K562 (cell line): ENCODE results near the gene SZT2. TPM values are rescaled to one million over a fixed set of nuclear protein-coding genes. Genes with fewer than 3 reads are reported as not detected.

ENCODE experiments used
- C11orf30 ChIP-seq: fragments of 450-650 bp; IDR thresholded peaks from 2 replicates; pipeline ENCODE4 v1.6.1; 2016; ENCODE audit warnings: low read depth, mild to moderate bottlenecking
- CBX8 ChIP-seq: fragments of 200-600 bp; sonication (generic); IDR thresholded peaks from 2 replicates; pipeline ENCODE4 v1.6.1; 2012; ENCODE audit warnings: borderline replicate concordance, mixed run types, low read depth, mild to moderate bottlenecking, moderate library complexity, mixed read lengths, low read length, control low read depth, inconsistent platforms; ENCODE audit not compliant: poor library complexity, severe bottlenecking; ENCODE audit errors: extremely low read depth
- DDX20 ChIP-seq: fragments of 450-650 bp; IDR thresholded peaks from 2 replicates; pipeline ENCODE4 v1.6.1; 2016; ENCODE audit warnings: missing genetic modification characterization, low read depth, mild to moderate bottlenecking, missing compliant biosample characterization, moderate library complexity
- ETV1 ChIP-seq: fragments of 450-650 bp; conservative IDR thresholded peaks from 2 replicates; pipeline ENCODE4 v1.6.1; 2016; ENCODE audit warnings: missing genetic modification characterization, control low read depth, low read depth, missing compliant biosample characterization
- ETV5 ChIP-seq: sonication (generic); formaldehyde crosslinking; IDR thresholded peaks from 2 replicates; pipeline ENCODE4 v1.4.0; 2020; ENCODE audit warnings: low read depth, mild to moderate bottlenecking, missing genetic modification reagents
- HDAC2 ChIP-seq: fragments of 450-650 bp; IDR thresholded peaks from 2 replicates; pipeline ENCODE4 v1.6.1; 2016; ENCODE audit warnings: mild to moderate bottlenecking
- KAT7 ChIP-seq: sonication (generic); formaldehyde crosslinking; IDR thresholded peaks from 2 replicates; pipeline ENCODE4 v1.8.0; 2022; ENCODE audit warnings: missing genetic modification reagents, mild to moderate bottlenecking, borderline replicate concordance
- KLF10 ChIP-seq: fragments of 250-450 bp; sonication (Bioruptor Pico); IDR thresholded peaks from 2 replicates; pipeline ENCODE4 v1.6.1; 2021; ENCODE audit warnings: matching md5 sums
- NFIX ChIP-seq: fragments of 250-450 bp; sonication (Bioruptor Pico); IDR thresholded peaks from 2 replicates; pipeline ENCODE4 v1.4.0; 2020; ENCODE audit warnings: low read depth, mild to moderate bottlenecking, moderate library complexity
- PHF20 ChIP-seq: fragments of 450-650 bp; IDR thresholded peaks from 2 replicates; pipeline ENCODE4 v1.6.1; 2018; ENCODE audit not compliant: partially characterized antibody
- POLR2AphosphoS2 ChIP-seq: IDR thresholded peaks from 2 replicates; pipeline ENCODE4 v1.6.1; 2012; ENCODE audit warnings: low read length, improper control_type of control experiment
- RBFOX2 ChIP-seq: fragments of 200-400 bp; formaldehyde crosslinking; IDR thresholded peaks from 2 replicates; pipeline ENCODE4 v1.6.1; 2017; ENCODE audit warnings: low read depth, mild to moderate bottlenecking, low read length, moderate library complexity
- RBM22 ChIP-seq: fragments of 200-400 bp; formaldehyde crosslinking; IDR thresholded peaks from 2 replicates; pipeline ENCODE4 v1.6.1; 2018; ENCODE audit warnings: low read length, low read depth; ENCODE audit not compliant: poor library complexity, severe bottlenecking
- TBP ChIP-seq: optimal IDR thresholded peaks from 2 replicates; pipeline ENCODE3; 2011; ENCODE audit warnings: low read depth, low read length, improper control_type of control experiment
- TEAD4 ChIP-seq, 2 experiments: sonication (generic) in 1 of 2; formaldehyde crosslinking in 1 of 2; IDR thresholded peaks; 2 replicates each; pipeline versions ENCODE4 v1.6.1 to v1.8.0; 2012 to 2022; ENCODE audit warnings: borderline replicate concordance in 1 of 2, inconsistent platforms in 1 of 2, low read length in 1 of 2, mild to moderate bottlenecking in 1 of 2, missing genetic modification reagents in 1 of 2
- TSC22D4 ChIP-seq: fragments of 450-650 bp; IDR thresholded peaks from 2 replicates; pipeline ENCODE4 v1.6.1; 2016; ENCODE audit warnings: missing genetic modification characterization, missing biosample characterization, control low read depth
- YBX1 ChIP-seq: fragments of 450-650 bp; IDR thresholded peaks from 2 replicates; pipeline ENCODE4 v1.7.1; 2016; ENCODE audit warnings: mild to moderate bottlenecking
- ZNF584 ChIP-seq: fragments of 200-800 bp; sonication (Bioruptor generic); IDR thresholded peaks from 2 replicates; pipeline ENCODE4 v1.6.1; 2016; ENCODE audit warnings: low read depth, mild to moderate bottlenecking, missing genetic modification characterization, missing compliant biosample characterization
- ZNF695 ChIP-seq: fragments of 450-650 bp; formaldehyde crosslinking; IDR thresholded peaks from 2 replicates; pipeline ENCODE4 v1.4.0; 2020; ENCODE audit warnings: mild to moderate bottlenecking, moderate library complexity
- polyA plus RNA-seq, 8 experiments: library from polyadenylated mRNA; depleted of rRNA in 4 of 8; stranded (reverse) in 5 of 8; unstranded in 3 of 8; fragments of >200 nt; fragmentation: Nextera tagmentation in 2 of 8; fragmentation: Illumina TruSeq in 1 of 8; extraction: Ambion mirVana in 2 of 8; extraction: Trizol in 1 of 8; gene quantifications; 2 replicates each; pipeline versions ENCODE4 v1.2.1 to v1.2.3, GENCODE V29; 2011 to 2014; ENCODE audit warnings: inconsistent platforms in 1 of 8, missing spikeins in 1 of 8
- total RNA-seq, 7 experiments: library from RNA; depleted of rRNA in 6 of 7; stranded (reverse); fragments of >200 nt in 6 of 7; fragmentation: Illumina TruSeq in 2 of 7; extraction: Trizol in 2 of 7; gene quantifications; 2 replicates each; pipeline versions ENCODE4 v1.2.1 to v1.2.3, GENCODE V29; 2011 to 2021; ENCODE audit warnings: low replicate concordance in 1 of 7
- TF ChIP-seq, protein P1 (sequence below): fragments of 450-650 bp; formaldehyde crosslinking; IDR thresholded peaks from 2 replicates; pipeline ENCODE4 v1.4.0; 2022; ENCODE audit warnings: missing genetic modification characterization
- TF ChIP-seq, protein P2 (sequence below): fragments of 250-450 bp; sonication (Bioruptor Pico); IDR thresholded peaks from 2 replicates; pipeline ENCODE4 v1.8.0; 2021; ENCODE audit warnings: mild to moderate bottlenecking, moderate library complexity
- TF ChIP-seq, protein P3 (sequence below): fragments of 250-450 bp; sonication (Bioruptor Pico); IDR thresholded peaks from 2 replicates; pipeline ENCODE4 v1.9.0; 2021; ENCODE audit warnings: mild to moderate bottlenecking, inconsistent platforms

The SZT2 gene
- total and polyA plus RNA-seq, 9 of the 15 experiments (the other 6 are each of a cell fraction or from before 2014, with no cell fraction given): 0.88 to 31.0 (median 12.8) TPM

DNA sequence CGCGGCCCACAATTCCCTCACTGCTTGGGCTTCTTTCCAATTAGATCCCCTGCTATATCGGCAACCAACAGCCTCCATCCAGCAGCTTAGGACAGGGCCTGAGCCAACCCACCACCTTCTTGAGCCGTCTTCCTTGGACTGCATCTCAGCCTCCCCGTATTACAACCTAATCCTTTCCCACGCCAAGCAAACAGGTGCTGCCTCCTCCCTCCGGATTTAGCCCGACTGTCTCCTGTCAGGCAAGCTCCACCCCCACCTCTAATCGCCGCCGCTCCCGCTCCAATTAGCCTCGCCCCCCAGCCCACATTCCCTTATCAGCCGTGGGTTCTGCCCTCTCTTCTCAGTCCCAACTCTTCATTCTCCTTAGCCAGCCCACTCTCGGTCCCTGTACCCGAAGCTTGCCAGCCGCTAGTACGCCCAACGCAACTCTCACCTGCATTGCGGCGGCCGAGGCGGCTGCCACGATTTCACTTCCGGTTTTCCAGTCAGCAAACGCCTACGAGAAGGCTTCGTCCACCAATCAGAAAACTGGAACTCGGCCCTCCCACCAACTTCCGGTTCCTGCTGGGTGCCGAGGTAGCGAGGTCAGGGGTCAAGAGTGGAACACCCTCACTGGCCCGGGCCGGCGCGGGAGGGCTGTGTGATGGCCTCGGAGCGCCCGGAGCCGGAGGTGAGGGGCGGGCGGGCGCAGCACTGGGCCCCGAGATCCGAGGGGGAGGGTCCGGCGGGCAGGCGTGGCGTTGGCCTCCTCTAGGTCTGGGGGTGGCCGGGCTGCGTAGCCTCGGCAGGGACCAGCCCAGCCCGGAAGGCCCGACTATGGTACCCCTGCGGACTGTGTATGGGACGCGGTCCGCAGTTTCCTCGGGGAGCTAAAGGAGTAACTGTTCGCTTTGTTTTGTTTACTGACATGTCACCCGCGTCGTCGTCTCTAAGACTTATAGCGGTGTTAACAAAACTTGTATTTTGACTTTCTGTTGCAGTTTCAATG, at the start of gene SZT2, which contains the start of gene MED8 (continued):
- TF ChIP-seq, protein P1, sequence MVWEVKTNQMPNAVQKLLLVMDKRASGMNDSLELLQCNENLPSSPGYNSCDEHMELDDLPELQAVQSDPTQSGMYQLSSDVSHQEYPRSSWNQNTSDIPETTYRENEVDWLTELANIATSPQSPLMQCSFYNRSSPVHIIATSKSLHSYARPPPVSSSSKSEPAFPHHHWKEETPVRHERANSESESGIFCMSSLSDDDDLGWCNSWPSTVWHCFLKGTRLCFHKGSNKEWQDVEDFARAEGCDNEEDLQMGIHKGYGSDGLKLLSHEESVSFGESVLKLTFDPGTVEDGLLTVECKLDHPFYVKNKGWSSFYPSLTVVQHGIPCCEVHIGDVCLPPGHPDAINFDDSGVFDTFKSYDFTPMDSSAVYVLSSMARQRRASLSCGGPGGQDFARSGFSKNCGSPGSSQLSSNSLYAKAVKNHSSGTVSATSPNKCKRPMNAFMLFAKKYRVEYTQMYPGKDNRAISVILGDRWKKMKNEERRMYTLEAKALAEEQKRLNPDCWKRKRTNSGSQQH: peak; percentile 79; the same call in 1 of the 2 replicates
- TF ChIP-seq PHF20 (peak; percentile 93), RBM22 (peak; percentile 62), KAT7 (CRISPR knock-in tag) (peak; percentile 25; the same call in 1 of the 2 replicates), KLF10 (CRISPR knock-in tag) (no peak), ETV5 (CRISPR knock-in tag) (peak; percentile 80), C11orf30 (peak; percentile 96), TSC22D4 (no peak), HDAC2 (peak; percentile 93), ZNF695 (CRISPR knock-in tag) (no peak), YBX1 (no peak), NFIX (no peak), TEAD4 (IDR thresholded peaks at IDR 0.05; ENCODE audit: low read length) (peak; percentile 26; the same call in 1 of the 2 replicates), TEAD4 (CRISPR knock-in tag; IDR thresholded peaks at IDR 0.05; ENCODE audit: borderline replicate concordance) (no peak), ZNF584 (no peak), DDX20 (tag) (no peak), RBFOX2 (peak; percentile 98), CBX8 (no peak), ETV1 (tag) (peak; percentile 80), TBP (peak; percentile 86), POLR2AphosphoS2 (peak; percentile 59; the same call in 1 of the 2 replicates)
- TF ChIP-seq, protein P2, sequence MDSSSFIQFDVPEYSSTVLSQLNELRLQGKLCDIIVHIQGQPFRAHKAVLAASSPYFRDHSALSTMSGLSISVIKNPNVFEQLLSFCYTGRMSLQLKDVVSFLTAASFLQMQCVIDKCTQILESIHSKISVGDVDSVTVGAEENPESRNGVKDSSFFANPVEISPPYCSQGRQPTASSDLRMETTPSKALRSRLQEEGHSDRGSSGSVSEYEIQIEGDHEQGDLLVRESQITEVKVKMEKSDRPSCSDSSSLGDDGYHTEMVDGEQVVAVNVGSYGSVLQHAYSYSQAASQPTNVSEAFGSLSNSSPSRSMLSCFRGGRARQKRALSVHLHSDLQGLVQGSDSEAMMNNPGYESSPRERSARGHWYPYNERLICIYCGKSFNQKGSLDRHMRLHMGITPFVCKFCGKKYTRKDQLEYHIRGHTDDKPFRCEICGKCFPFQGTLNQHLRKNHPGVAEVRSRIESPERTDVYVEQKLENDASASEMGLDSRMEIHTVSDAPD (CRISPR knock-in tag): no peak
- TF ChIP-seq, protein P3, sequence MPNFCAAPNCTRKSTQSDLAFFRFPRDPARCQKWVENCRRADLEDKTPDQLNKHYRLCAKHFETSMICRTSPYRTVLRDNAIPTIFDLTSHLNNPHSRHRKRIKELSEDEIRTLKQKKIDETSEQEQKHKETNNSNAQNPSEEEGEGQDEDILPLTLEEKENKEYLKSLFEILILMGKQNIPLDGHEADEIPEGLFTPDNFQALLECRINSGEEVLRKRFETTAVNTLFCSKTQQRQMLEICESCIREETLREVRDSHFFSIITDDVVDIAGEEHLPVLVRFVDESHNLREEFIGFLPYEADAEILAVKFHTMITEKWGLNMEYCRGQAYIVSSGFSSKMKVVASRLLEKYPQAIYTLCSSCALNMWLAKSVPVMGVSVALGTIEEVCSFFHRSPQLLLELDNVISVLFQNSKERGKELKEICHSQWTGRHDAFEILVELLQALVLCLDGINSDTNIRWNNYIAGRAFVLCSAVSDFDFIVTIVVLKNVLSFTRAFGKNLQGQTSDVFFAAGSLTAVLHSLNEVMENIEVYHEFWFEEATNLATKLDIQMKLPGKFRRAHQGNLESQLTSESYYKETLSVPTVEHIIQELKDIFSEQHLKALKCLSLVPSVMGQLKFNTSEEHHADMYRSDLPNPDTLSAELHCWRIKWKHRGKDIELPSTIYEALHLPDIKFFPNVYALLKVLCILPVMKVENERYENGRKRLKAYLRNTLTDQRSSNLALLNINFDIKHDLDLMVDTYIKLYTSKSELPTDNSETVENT: no peak
